HG02798 (cell line): ENCODE measurements around the gene TNFRSF19.
A peak's percentile ranks its signal among the peaks of the same experiment; 100 is the strongest.

Experiments used
- ATAC-seq: cut with Tn5 transposase; IDR thresholded peaks from one replicate; pipeline ENCODE4 v1.9.1; 2021; ENCODE audit warnings: mild to moderate bottlenecking; ENCODE audit not compliant: unreplicated experiment, poor library complexity

The TNFRSF19 gene

DNA sequence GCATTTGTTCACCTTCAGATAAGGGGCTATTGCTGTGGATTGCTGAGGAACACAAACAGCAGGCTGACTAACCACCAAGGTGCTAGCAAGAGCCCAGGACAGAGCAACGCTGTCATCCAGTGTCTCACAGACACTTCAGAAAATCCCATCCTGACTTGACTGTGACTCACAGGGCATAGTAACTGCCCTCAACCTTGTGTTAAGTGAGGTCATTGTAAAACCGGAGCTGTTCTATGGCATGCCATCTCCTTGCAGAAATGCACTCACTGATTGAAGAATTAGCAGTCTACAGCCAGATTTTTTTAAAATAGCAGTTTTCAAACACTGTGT, 51.1 kb downstream of the TNFRSF19 start:
- ATAC-seq: peak; percentile 52

DNA sequence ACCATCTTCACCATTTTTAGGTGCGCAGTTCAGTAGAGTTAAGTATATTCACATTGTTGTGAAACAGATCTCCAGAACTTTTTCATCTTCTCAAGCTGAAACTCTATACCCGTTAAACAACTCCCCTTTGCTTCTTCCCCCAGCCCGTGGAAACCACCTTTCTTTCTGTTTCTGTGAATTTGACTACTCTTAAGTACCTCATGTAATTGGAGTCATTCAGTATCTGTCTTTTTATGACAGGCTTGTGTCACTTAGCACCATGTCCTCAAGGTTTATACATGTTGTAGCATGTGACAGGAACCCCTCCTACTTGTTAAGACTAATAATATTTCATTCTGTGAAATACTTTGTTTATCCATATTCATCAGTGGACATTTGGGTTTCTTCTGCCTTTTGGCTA, 52.8 kb downstream of the TNFRSF19 start:
- ATAC-seq: no peak

DNA sequence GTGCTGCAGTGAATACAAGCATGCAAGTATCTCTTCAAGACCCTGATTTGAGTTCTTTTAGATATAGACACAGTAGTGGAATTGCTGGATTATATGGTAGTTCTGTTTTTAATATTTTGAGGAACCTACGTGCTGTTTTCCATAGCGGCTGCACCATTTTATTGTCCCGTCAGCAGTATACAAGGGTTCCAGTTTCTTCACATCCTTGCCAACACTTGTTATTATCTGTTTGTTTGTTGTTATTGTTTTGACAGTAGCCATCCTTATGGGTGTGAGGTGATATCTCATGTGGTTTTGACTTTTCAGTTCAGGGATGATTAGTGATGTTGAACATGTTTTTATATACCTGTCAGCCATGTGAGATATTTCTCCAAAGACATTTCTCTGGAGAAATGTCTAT, 53.2 kb downstream of the TNFRSF19 start:
- ATAC-seq: no peak

DNA sequence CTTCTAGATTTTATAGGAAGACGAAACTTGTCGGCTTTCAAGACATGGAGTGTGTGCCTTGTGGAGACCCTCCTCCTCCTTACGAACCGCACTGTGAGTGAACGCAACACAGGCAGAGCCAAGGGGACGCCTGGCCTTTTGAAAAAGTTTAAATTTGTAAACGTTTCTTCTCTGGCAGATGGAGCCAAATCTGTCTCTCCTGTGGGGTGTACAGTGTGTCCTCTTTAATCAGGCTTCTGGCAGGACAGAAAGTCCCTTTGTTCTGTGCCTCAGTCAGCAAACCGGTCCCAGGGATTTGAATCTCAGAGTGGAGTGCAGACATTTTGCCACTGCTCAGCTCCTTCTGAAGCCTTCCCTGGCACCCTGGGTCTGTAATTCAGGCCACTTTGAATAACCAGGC, 56.5 kb downstream of the TNFRSF19 start:
- no peak for ATAC-seq

DNA sequence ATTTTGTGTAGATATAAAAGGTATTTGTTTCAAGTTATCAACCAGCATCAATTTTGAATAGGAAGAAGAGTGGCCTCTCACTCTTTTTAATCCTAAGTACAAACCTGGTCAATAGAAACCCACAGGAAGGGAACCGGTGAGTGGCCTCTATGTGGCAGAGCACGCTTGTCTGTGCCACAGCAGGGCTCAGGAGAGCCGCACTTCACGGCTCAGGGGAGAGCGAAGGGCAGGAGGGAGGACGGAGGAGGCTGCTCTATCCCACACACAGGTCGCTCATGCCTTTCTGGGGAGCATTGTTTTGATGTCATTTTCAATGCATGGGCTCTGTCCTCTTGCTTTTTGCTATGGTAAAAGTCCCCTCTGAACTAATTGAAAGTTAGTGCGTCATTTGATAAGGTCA, 57.2 kb downstream of the TNFRSF19 start:
- no peak for ATAC-seq

DNA sequence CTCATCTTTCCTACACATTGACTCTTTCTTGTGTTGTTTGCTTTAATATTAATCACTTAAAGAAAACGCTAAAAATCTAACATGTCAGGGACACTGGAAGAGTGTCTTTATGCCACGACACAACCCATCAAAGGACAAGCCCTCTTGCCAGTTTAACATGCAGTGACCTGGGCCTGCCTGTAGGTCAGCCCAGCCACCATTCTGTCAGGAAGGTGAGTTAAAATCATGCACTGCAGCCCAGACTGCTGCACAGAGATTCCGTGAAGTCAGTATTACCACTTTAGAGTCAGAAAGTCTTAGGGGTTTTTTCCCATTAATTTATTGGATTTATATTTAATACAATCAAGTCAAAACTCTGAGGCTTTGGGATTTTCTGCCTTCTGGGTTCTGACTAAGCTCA, 58.0 kb downstream of the TNFRSF19 start:
- ATAC-seq: no peak

DNA sequence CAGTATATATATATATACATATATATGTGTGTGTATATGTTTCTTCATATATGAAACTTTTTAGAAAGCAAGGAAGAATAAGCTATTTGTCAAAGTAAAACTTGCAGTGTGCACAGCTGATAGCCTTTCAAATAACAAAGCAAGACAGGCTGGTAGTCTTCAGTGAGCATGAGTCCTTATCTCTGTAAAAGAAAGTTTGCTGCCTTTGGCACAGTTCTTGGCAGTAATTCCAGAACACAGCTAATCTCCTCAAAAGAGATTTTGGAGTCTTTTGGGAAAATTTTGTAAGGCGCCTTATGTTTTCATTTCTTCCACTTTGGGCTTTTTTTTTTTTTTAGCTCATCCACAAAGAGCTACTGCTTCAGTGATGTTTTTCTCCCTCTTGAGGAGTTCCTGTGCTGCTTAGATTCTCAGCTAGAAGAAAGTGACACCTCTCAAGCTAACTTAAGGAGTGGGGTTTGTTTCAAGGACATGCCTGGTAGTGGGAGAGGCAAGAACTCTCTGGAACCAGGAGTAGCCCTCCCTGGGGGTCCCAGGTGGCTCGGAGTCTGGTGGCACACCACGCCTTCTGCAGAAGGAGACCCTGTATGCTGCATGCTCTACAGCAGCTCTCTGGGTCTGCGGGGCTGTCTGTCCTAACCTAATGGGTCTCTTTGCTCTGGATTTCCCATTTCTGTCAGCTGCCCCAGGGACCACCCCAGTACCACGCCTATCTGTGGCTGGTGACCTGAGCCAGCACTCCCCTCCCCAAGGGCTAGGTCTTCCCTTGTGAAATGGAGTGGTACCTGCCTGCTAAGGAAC, 58.8 kb downstream of the TNFRSF19 start:
- ATAC-seq: no peak

DNA sequence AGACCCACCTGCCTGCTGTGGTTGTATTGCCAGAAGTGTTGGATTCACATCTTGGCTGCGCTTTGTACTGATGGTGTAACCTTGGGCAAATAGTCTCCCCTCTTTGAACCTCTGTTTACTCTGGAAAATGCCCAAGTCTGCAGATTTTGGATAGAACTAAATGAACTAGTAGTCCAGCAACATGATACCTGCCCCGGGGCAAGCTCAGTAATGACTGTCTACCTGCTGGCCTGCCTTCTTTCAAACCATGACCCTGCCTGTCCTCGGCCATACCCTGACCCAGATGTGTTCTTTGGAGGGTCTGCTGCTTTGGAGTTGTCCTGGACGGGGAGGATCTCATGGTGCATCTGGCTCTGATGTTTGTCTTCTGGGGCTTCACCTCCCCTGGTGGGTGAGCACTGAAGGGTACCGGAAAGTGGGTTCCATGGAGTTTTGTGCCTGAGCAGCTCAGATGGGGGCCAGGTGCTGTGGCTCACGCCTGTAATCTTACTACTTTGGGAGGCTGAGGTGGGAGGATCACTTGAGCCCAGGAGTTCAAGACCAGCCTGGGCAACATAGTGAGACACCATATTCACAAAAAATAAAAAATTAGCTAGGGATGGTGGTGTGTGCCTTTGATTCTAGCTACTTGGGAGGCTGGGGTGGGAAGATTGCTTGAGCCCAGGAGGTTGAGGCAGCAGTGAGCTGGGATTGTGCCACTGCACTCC, 59.5 kb downstream of the TNFRSF19 start:
- no peak for ATAC-seq

DNA sequence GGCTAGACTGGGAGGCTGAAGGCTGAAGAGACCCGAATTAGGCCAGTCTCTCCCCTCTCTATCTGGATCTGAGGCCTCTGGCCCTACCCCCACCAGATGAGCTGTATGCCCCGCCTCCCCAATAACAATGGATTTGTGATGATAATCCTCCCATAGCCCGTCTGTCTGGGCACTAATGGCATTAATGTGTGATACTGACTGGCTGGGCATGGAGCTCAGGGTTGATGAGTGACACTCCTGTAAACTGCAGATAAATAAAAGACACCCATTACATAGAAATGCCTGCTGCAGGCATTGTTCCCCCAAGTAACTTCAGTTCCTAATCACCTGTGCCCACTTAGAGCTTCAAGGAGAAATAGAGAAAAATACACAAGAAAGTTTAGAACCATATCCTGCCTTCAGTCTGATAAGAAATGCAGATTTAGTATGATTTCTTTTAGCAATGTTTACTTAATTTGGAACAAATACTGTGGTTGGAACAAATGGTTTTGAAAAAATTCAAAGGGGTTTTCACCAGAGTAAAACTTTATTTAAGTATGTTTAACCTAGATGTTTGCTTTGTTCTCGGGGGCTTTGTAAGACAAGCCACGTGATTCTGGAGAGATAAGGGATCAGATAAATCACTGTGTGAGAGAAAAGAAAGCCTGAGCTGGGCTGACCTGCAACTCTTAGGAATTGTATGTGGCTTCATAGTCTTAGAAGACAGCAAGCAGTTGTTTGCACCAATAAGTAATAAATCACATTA, 60.3 kb downstream of the TNFRSF19 start:
- no peak for ATAC-seq

DNA sequence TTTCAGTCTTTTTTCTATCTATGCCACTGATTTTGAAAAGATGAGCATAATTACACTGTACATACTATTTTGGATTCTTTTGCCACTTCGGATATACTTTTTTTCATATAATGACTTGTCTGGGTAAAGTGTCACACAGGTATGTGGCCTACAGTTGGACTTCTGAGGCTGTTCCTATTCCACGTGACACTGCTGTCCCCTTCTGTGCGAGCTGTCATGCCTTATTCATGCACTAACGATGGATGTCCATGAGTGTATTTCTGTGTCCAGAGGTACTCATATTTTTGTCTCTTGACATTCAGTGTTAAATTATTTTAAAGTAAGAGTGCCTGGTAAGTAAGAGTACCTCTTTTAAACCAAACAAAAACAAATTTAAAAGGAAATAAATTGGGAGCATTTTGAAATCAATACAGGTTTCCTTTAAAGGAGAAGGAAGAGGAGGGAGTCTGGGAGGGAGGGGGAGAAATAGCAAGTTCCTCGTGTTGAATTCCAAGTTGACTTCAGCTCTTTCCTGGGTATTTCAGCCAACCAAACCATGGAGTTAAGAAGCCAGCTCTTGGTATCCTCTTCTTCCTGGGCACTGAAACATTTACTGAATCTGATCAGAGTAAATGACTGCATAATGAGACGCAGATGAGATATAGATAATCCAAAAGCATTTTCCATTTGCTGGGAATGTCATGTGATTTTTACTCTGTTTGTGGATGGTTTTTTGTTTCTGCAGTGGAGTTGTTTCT, 61.3 kb downstream of the TNFRSF19 start:
- ATAC-seq: no peak

DNA sequence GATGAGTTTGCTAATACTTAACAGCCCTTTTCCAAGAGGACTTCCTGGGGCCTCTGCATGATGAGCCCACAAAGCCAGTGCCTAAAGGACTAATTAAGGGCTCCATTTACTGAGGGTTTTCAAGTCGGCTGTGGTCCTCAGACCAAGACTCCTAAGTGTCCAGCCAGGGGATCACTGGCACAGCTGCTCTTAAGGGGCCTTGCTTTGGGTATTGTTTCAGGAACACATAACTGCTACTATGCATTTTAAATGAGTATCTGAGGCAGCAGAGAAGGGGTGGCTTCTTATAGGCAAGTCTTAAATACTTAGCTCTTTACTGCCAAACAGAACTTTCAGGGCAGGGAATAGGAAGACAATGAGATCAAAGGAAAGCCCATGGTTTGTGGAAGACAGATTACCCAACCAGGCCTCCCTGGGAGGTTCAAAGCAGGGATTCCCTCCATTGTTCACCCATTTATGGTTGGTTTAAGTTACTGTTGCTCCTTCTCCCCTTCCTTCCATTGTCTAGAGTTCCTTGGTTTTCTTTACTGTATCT, 61.9 kb downstream of the TNFRSF19 start:
- ATAC-seq: no peak

DNA sequence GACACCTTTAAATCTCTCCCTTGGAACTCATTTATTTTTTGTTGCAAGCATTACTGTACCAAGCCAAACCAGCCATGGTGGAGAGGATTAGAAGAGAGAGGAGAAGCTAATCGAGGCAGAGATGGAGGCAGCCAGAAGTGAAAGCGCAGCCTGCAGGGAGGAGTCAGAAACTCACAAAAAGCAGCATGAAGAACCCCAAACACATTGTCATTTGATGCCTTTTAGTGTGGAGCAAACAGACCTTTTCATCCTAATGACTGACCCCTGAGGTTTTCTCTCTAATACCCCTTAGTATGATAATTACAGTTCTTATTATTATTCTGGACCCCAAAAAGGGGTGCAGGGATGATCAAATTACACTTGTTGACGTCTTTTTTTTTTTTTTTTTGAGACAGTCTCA, 62.5 kb downstream of the TNFRSF19 start:
- no peak for ATAC-seq

DNA sequence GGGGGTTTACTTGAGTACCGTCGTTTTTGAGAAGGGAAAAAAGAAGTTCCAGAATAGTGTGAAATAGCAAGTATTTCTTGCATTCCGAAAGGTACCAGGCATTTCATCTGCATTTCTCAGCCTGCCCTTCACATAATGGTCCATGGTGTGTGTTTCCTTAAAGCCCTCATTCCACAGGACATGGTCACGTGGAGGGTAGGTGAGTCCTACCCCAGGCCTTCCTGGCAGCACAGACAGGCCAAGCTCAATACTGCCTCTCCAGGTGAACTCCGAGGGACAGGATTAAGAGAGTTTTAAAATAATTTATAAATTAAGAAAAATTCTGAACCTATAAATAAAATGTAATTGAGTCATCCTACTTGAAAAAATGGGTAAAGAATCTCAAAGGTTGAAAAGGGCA, 64.7 kb downstream of the TNFRSF19 start:
- ATAC-seq: no peak

DNA sequence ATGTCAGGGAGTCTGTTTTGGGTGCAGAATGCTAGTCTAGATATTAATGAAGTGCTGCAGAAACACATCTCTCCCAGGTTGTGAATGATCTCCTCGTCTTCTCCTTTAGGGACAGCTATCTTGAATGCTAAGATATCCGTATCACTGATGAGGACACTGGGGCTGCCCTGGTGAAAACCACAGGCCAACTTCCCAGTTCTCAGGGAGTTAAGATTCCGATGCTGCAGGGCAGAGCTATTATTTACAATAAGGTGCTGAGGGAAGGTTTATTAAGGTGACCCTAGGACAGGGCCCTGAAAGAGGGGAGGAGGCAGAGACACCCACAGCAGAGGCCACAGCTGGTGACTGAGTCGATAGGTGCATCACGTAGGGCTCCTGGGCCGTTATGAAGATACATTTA, 66.1 kb downstream of the TNFRSF19 start:
- ATAC-seq: no peak

DNA sequence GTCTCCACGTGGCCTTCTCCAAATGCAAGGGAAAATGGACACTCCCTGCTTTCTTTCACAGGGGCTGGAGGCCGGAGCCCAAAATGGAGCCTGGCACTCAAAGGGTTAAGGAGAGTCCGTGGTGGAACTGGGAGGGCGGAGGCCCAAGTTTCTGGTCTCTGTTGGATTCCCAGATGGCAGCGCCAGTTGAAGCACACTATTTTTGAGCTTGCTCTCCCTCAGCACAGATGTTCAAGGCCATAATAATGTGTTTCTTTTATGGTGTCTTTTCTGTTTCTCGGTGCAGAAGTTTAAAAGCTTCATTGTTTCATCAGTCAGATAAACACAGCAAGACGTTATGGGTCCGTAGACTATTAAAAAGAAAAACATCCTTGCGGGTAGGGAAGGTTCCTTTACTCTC, 67.6 kb downstream of the TNFRSF19 start:
- ATAC-seq: no peak

DNA sequence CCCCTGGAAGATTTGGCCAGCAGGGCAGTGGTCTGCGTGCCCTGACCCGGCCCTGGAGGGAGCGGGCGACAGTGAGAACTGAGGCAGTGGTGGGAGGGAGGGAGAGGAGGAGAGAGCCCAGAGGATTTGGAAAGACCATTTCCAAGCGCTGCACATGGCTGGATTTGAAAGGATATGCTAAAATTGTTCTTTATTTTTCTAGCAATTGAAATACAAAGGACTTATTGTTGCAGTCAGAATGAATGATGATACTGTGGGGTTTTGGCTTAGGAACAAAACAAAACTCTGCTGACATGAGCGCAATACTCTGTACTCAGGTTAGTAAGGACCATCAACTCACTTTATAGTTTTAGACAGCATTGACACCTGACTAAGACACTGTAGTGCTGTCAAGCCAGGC, 69.5 kb downstream of the TNFRSF19 start:
- no peak for ATAC-seq

DNA sequence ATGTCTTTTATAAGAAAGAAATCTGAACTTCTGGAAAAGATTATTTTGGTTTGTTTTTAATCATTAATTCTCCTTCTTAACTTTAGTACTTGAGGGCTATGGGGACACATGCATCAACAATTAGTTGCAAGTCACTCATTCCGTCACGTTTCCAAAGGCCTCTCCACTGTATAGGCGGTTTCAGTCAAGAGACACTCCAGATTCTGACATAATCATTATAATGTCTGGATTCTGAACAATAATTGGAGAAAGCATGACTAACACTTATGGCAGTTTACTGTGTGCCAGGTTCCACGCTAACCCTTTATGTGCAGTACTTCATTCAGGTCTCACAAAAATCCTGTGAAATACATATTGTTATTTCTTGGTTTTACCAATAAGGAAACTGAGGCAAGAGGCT, 71.9 kb downstream of the TNFRSF19 start:
- no peak for ATAC-seq

DNA sequence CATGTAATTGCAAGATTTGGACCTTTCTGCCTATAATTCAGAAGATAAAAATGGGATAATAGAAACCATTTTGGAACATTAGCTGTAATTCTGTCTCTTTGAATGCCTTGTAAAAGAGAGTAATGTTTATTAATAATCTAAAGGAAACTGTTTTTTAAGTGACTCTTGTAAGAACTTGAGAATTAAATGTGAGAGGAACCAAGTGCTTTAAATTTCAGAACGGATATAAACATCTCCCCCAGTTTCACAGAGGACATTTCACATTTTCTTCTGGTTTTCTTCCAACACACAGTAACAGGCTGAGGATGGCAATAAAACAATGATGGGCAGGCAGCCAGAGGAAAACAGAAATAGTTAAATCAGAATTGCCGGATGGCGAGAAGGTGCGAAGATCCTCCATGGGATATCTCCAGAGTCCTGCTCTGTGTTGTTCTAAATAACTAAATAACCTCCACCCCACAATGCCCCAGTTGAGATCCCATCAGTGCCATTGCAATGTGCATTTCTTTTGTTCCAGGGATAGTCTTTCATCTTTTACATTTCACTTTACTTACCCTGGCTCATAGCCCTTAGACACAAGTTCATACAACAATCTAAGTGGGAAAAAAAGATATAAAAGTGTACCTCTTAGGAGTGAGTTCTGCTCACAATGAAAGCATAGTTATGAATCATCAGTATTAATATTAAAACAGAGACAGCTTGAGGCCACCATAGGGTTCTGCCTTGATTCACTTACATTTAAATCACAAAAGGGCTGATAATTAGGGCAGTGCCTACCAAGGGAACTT, 73.3 kb downstream of the TNFRSF19 start:
- no peak for ATAC-seq

DNA sequence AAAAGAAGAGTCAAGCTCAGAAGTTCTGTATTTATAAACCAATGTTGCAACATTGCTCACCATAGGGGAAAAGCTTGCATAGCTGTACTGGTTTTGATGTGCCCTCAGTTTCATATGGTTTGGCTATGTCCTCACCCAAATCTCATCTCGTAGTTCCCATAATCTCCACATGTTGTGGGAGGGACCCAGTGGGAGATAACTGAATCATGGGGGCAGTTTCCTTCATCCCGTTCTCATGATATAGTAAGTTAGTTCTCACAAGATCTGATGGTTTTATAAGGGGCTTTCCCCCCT, 73.9 kb downstream of the TNFRSF19 start:
- ATAC-seq: no peak

DNA sequence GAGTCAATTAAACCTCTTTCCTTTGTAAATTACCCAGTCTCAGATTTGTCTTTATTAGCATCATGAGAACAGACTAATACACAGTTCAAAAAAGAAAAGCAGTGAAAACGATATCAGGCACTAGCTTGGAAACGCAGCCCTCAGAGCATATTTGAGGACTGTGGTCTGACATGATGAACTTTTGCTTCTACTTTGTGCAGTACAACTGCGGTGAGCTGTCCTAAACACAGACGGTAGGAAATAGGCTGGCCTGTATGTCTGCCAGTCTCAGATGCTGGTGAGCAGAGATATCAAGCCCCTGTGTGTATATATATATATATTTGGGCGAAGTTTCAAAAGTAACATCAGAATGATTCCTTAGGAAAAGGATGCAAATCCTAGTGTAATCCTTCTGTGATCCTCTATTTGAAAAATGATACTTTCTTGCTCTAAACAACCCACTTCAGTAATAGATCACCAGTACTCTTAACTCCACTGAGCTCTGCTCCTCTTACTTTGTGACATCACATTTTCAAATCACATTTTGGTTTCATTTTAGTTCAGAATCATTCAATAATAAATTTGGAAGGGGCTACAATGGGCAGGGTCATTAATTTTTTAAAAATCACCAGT, 74.4 kb downstream of the TNFRSF19 start:
- ATAC-seq: no peak
